ENCODE data around the gene HSFX3.

DNA sequence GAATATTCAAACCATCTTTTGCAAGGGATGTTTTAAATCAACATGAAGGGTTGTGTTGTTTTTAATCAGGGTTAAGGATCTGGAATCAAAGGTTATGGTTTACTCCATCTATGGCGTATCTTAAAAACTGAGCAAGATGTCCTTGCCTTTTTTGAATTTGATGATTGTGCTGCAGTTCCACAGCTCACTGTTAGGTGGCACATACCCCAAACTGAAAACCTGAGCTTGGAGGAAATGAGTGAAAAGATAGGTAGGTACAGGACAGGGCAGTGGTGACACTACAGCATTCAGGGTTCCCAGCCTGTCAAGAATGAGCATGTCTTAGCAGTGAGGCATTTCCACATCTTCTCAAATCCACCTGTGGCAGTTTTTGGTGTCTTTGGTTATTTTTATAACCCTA is 22.0 kb downstream of the HSFX3 start:
- TF ChIP-seq, protein P1, sequence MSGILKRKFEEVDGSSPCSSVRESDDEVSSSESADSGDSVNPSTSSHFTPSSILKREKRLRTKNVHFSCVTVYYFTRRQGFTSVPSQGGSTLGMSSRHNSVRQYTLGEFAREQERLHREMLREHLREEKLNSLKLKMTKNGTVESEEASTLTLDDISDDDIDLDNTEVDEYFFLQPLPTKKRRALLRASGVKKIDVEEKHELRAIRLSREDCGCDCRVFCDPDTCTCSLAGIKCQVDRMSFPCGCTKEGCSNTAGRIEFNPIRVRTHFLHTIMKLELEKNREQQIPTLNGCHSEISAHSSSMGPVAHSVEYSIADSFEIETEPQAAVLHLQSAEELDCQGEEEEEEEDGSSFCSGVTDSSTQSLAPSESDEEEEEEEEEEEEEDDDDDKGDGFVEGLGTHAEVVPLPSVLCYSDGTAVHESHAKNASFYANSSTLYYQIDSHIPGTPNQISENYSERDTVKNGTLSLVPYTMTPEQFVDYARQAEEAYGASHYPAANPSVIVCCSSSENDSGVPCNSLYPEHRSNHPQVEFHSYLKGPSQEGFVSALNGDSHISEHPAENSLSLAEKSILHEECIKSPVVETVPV (CRISPR knock-in tag; IDR thresholded peaks at IDR 0.05) = no peak
- TF ChIP-seq, protein P2, sequence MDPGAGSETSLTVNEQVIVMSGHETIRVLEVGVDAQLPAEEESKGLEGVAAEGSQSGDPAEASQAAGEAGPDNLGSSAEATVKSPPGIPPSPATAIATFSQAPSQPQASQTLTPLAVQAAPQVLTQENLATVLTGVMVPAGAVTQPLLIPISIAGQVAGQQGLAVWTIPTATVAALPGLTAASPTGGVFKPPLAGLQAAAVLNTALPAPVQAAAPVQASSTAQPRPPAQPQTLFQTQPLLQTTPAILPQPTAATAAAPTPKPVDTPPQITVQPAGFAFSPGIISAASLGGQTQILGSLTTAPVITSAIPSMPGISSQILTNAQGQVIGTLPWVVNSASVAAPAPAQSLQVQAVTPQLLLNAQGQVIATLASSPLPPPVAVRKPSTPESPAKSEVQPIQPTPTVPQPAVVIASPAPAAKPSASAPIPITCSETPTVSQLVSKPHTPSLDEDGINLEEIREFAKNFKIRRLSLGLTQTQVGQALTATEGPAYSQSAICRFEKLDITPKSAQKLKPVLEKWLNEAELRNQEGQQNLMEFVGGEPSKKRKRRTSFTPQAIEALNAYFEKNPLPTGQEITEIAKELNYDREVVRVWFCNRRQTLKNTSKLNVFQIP (CRISPR knock-in tag; IDR thresholded peaks at IDR 0.05; ENCODE audit: borderline replicate concordance, low read depth) = no peak
